Measurements from ENCODE around the gene CCDC12.

CCDC12 gene

DNA sequence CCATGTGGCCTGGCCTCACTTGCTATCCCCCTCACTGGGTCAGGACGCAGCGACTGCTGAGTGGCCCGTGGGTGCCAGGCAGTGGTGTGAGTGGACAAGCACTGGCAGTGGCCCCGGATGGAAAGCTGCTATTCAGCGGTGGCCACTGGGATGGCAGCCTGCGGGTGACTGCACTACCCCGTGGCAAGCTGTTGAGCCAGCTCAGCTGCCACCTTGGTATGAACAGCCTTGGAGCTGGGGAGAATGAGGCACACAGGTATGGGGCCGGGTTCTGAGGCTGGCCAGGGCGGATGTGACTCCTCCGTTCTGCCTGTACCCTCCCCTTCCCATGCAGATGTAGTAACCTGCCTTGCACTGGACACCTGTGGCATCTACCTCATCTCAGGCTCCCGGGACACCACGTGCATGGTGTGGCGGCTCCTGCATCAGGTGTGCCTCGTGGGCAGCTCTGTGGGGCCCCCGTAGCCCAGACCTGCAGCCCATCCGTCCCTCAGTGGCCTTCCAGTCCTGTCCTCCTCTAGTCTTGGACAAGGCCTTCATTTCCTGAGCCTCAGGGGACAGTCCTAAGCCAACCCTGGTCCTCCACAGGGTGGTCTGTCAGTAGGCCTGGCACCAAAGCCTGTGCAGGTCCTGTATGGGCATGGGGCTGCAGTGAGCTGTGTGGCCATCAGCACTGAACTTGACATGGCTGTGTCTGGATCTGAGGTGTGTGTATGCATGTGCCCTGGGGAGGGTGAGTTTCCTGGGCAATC lies 31.1 kb upstream of the CCDC12 start:
- no peak for DNase-seq (ENCODE audit: low spot score)

DNA sequence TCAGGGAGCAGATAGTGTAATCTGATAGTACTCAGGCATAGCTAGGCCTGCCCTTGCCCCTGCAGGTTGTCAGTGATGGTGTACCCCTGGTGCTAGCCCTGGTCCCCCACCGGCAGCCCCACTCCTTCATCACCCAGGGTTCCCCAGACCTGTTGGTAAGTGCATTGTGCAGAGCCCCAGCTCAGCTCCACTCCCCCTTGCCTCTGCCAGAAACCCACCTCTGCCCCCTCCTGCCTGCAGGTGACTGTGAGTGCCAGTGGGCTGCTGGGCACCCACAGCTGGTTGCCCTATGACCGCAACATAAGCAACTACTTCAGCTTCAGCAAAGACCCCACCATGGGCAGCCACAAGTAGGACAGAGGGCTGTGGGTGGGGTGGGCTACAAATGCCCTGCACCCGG lies 30.5 kb upstream of the CCDC12 start:
- no peak for DNase-seq (ENCODE audit: low spot score)

DNA sequence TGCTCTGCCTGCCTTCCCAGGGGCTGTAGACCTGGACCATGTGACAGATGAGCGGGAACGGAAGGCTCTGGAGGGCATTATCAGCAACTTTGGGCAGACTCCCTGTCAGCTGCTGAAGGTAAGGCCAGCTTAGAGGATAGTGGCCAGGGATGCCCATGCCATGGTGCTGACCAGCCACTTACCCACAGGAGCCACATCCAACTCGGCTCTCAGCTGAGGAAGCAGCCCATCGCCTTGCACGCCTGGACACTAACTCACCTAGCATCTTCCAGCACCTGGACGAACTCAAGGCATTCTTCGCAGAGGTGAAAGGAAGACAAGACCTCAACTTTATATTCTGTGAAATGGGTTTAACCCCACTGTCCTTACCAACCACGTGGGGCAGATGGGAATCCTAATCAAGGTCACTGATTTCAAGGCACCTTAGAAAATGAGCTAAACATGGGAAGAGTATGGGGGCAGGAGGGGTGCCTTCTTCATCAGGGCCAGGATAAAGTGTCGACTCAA lies 29.7 kb upstream of the CCDC12 start:
- no peak for DNase-seq (ENCODE audit: low spot score)

DNA sequence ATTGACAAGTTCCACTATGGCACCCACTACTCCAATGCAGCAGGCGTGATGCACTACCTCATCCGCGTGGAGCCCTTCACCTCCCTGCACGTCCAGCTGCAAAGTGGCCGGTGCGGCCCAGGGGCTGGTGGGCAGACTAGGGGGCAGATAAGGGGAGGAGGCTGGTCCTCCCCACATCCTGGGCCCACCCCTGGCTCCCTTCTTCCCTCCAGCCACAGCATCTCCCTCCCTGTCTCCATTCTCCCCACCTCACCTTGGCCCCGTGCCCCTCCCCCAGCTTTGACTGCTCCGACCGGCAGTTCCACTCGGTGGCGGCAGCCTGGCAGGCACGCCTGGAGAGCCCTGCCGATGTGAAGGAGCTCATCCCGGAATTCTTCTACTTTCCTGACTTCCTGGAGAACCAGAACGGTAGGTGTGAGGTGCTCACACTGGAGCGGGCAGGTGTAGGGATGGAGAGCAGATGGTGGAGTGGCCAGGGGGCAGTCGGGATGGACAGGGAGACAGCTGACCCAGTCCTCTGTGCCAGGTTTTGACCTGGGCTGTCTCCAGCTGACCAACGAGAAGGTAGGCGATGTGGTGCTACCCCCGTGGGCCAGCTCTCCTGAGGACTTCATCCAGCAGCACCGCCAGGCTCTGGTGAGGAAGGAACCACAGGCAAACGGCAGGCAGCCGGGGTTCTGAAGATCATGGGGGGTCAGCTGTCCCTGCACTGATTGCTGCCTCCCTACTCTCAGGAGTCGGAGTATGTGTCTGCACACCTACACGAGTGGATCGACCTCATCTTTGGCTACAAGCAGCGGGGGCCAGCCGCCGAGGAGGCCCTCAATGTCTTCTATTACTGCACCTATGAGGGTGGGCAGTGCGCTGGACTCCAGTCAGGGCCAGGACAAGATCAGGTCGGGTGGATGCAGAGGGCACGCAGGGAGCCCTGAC lies 28.9 kb upstream of the CCDC12 start:
- no peak for DNase-seq (ENCODE audit: low spot score)

DNA sequence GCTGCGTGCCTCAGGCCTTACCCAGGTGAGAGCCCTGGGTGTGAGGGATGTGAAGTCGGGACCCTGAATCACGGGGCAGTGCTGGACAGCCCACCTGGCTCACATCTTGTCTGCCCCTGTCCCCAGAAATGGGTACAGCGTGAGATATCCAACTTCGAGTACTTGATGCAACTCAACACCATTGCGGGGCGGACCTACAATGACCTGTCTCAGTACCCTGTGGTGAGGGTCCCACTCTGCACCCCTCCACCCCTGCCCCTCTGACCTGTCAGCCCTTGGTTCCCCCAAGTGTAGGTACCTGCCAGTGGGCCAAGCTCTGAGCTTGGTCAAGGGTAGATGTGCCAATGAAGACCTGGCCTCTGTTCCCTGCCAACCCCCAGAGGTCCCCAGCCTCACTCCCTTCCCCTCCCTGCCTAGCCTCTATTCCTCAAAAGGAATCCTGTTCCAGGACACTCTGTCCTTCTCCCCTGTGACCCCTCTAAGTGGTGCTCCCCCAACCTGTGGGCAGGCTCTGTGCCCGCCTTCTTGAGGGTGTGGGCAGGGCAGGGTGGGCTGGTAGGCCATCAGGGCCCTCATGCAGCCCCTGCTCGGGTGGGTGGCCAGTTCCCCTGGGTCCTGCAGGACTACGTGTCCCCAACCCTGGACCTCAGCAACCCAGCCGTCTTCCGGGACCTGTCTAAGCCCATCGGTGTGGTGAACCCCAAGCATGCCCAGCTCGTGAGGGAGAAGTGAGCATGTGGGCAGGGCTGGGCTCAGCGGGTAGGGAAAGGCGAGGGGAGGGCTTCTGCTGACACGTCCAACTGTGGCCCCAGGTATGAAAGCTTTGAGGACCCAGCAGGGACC lies 28.0 kb upstream of the CCDC12 start:
- DNase-seq (ENCODE audit: low spot score): no peak

DNA sequence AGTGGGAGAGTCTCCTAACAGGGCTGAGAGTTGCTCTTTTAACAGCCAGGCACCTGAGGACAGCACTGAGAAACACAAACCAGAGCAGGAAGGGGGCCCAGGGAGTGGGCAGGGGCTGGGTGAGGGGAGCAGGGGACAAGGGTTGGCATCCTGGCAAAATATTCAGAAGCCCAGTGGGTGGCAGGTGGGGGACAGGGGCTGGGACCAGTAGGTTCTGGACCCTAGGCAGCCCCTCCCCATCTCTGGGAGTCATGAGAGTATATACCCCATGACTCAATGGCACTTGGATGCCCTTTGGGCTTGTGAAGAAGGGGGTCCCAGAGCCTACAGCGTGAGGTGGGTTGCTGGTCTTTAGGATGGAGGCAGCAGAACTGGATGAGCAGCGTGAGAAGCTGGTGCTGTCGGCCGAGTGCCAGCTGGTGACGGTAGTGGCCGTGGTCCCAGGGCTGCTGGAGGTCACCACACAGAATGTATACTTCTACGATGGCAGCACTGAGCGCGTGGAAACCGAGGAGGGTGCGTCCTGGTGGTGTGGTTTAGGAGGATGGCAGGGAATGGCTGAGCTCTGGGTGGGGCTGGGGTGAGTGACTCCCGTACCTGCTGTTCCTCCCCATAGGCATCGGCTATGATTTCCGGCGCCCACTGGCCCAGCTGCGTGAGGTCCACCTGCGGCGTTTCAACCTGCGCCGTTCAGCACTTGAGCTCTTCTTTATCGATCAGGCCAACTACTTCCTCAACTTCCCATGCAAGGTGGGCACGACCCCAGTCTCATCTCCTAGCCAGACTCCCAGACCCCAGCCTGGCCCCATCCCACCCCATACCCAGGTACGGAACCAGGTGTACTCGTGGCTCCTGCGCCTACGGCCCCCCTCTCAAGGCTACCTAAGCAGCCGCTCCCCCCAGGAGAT lies 27.2 kb upstream of the CCDC12 start:
- DNase-seq (ENCODE audit: low spot score): no peak

DNA sequence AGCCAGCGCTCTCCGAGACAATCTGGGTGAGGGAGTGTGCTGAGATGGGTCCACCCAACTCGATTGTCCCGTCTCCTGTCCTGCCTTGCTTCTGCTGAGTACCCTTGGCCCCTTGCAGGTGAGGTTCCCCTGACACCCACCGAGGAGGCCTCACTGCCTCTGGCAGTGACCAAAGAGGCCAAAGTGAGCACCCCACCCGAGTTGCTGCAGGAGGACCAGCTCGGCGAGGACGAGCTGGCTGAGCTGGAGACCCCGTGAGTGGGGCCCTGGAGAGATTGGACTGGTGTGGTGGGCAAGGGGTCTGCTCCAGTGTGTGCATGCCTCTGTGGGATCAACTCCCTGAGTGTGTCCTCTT lies 26.5 kb upstream of the CCDC12 start:
- DNase-seq (ENCODE audit: low spot score): no peak

DNA sequence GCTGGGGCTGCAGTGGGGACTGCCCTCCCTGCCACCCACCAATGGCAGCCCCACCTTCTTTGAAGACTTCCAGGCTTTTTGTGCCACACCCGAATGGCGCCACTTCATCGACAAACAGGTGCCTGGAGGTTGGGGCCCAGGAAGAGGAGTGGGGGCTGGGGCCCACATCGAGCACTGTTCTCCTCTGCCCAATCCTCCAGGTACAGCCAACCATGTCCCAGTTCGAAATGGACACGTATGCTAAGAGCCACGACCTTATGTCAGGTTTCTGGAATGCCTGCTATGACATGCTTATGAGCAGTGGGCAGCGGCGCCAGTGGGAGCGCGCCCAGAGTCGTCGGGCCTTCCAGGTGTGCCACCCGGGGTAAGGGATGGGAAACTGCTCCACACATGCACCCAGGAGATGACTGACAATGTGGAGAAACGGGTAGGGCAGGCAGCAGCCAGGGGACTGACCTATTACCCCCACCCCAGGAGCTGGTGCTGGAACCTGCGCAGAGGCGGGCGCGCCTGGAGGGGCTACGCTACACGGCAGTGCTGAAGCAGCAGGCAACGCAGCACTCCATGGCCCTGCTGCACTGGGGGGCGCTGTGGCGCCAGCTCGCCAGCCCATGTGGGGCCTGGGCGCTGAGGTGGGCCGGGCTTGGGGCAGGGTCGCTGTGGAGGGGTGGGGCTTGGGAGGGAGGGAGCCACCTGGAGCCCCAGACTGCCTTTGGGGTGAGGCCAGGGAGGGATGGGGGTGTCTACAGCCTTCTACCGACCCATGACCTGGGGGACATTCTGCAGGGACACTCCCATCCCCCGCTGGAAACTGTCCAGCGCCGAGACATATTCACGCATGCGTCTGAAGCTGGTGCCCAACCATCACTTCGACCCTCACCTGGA lies 25.9 kb upstream of the CCDC12 start:
- DNase-seq (ENCODE audit: low spot score): no peak

DNA sequence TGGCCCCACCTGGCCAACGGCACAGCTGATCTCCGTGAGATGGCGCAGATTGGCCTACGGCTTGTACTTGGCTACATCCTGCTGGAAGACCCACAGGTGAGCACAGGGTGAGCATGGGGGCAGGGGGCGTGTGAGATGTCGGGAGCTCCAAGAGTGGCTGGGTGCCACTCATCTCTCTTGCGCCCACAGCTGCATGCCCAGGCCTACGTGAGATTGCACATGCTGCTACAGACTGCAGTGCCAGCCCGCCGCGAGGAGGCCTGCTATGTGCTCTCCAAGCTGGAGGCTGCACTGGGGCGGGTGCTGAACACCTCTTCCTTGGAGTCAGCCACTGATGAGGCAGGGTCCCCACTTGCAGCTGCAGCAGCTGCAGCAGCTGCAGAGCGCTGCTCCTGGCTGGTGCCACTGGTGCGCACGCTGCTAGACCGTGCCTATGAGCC lies 25.2 kb upstream of the CCDC12 start:
- no peak for DNase-seq (ENCODE audit: low spot score)

DNA sequence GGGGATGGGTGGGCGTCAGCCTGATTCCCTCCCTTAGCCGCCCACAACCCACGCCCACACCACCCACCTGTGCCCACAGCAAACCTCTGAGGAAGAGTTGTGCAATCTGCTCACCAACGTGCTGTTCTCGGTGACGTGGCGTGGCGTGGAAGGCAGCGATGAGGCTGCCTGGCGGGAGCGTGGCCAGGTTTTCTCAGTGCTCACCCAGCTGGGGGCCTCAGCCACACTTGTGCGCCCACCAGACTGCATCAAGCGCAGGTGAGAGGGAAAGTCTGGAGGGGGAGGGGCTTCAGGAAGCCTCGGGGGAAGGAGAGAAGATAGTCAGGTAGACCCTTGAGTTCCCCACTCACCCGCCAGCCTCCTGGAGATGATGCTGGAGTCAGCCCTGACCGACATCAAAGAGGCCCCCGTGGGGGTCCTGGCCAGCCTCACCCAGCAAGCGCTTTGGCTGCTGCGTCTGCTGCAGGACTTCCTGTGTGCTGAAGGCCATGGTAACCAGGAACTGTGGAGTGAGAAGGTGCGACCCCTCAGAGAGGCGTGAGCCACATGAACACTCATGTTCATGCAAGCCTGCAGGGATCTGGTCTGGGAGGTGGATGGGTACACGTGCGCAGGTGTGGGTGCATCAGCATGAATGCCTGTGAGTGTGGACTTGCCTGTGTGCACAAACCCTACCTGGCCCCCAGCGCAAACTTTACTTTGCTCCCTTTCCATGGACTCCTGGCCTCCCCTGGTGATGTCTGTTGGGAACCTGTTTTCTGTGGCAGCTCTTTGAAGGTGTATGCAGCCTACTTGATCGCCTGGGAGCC lies 24.6 kb upstream of the CCDC12 start:
- DNase-seq (ENCODE audit: low spot score): no peak

DNA sequence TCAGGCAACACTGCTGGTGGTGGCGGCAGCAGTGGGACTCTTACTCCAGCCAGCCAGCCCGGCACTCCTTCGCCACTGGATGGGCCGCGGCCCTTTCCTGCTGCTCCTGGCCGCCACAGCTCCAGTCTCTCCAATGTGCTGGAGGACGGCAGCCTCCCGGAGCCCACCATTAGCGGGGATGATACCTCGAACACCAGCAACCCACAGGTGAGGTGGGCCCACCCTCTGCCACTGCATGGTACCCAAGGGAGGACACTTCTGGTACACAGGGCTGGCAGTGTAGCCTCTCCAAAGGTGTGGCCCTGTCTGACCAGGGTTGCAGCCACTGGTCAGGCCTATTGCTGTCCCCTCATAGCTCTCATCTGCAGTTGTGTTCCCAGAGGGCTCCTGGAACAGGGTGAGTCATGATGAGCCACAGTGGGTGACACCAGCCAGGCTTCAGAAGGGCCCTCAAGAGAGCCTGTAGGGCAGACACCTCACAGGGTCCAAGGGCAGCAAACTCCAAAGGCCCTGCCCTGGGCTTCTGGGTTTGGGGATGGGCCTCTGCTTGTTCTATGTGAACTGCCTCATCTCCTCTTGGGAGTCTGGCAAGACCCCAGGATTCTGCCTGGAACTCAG lies 23.8 kb upstream of the CCDC12 start:
- DNase-seq (ENCODE audit: low spot score): no peak

DNA sequence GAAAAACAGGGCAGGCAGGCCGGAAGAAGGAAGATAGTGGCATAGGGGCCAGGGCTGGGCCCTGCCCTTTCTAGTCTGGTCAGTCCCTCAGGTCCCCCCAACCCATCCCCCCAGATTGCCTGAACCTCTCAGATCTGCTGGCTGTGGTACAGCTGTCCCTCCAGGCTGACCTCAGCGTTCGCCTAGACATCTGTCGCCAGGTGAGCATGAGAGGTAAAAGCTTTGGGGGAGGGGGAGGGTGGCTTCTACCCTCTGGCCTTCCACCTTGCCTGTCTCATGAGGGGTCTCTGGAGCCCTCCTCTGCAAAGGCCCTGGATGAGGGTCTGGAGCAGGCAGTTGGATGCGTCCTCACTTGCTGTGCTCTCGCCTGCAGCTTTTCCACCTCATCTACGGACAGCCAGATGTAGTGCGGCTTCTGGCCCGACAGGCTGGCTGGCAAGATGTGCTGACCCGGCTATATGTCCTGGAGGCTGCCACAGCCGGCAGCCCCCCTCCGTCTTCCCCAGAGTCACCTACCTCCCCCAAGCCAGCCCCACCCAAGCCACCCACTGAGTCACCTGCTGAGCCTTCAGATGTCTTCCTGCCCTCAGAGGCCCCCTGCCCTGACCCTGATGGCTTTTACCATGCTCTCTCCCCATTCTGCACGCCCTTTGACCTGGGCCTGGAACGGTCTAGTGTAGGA lies 23.1 kb upstream of the CCDC12 start:
- DNase-seq (ENCODE audit: low spot score): no peak

DNA sequence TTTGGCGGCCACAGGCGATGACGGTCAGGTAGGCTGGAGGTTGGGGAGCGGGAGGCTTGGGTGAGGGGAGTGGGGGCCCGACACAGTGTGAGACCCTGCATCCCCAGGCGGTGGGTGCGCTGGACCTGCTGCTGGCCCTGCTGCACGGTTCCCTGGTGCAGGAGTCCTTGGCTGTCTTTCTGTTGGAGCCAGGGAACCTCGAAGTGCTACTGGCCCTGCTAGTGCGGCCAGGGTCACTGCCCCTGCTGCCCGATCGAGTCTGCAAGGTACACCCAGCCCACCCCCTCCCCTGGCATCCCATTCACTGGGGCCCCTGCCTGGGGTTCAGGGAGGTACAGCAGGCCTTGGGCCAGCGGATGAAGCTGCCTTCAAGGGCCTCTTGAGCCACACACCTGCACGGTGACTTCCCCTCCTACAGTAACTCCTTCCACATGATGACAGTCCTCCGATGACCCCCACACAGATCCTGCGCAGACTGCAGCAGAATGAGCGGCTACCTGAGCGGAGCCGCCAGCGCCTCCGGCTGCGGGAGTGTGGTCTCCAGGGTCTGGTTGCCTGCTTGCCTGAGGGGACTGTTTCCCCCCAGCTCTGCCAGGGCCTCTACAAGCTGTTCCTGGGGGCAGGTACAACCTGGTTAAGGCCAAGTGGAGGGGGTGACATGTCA lies 22.4 kb upstream of the CCDC12 start:
- DNase-seq (ENCODE audit: low spot score): no peak

DNA sequence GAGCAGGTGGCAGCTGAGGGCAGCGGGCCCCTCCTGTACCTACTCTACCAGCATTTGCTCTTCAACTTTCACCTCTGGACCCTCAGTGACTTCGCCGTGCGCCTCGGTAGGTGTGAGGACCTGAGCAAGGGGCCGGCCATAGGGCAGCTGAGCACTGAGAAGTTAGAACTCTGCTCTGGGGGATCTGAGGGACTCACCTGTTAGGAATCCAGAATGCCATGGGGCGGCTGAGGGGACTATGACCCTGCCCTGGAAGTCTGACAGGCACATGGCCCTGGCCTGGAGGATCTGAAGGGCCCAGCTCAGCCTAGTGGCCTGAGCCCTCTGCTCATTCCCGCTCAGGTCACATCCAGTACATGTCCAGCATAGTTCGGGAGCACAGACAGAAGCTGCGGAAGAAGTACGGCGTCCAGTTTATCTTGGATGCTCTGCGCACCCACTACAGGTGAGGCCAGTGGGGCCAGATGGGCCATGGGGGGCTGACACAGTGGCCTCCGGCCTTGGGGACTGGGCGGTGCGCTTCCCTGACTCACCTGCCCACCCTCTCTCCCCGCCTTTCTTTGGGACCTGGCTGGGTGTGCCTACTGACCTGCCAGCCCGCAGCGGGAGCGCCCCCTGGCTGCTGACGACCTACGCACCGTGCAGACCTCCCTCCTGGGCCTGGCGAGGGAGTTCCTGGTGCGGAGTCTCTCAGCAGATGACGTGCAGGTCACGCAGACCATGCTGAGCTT lies 21.7 kb upstream of the CCDC12 start:
- peak; percentile 14 for DNase-seq (ENCODE audit: low spot score)

DNA sequence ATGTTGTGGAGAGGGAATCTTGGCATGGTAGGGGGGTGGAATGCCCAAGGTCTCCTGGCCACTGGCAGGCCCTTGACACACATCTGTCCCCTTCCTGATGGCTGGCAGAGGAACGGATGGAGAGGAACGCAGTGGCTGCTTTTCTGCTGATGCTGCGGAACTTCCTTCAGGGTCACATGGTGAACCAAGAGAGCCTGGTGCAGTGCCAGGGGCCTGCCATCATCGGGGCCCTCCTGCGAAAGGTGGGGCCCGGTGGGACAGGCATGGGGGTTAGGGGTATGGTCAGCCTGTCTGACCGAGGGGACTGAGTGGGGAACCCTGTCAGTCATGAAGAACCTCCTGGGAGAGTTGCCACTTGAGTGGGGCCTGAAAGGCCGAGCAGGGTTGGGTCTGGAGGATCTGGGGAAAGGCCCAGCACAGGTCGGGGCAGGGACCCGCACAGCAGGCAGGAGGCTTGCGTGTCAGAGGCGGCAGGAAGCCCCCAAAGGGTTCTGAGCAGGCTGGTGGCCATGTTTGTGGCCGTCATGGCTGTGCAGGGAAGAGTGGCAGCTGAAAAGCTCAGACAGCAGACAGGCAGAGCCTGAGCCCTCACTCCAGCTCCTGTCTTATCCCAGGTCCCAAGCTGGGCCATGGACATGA lies 21.0 kb upstream of the CCDC12 start:
- no peak for DNase-seq (ENCODE audit: low spot score)

DNA sequence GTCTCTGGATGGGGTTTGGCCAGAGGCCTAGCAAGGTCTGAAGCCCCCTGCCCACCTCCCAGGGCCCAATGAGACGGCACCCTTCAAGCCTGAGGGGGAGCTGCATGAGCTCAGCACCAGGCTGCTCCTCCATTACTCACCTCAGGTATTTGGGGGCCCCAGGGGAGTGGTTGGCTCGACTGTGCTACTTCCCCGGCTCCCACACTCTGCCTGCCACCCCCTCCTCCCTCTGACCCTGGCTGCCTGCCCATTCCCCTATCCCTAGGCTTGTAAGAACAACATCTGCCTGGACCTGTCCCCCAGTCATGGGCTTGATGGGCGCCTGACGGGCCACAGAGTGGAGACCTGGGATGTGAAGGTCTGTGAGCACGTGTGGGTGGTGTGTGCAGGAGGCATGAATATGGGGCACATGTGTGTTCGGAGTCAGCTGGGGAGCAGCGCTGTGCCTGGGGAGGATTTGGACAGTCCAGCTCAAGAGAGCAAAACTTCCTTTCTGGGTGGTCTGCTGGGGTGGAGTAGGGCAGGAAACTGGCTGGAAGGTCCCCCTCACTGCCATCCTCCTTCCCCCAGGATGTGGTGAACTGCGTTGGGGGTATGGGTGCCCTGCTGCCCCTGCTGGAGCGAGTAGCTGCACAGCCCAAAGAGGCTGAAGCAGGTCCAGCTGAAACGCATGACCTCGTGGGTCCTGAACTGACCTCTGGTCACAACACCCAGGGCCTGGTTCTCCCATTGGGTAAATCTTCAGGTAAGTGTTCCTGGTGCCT lies 20.3 kb upstream of the CCDC12 start:
- no peak for DNase-seq (ENCODE audit: low spot score)
